ENCODE data around the gene LDLRAP1.

GRCh38 chr1:25615172-25615541, 71.8 kb downstream of the LDLRAP1 start:
- TF ChIP-seq CTCF (conservative IDR thresholded peaks at IDR 0.05; ENCODE audit: low read length) (no peak), EZH2phosphoT487 (IDR thresholded peaks at IDR 0.05; ENCODE audit: borderline replicate concordance) (no peak)
